Astrocyte (in vitro differentiated cells and primary cell): ENCODE measurements around the gene SALL4. TPM values are rescaled to one million over a fixed set of nuclear protein-coding genes. Genes with fewer than 3 reads are reported as not detected.
"Not testable (repeated sequence)": the region's sequence is repeated elsewhere in the genome, so short reads cannot be mapped to it uniquely, and the experiment has no call there.

Experiments
- DNase-seq: peaks from one replicate; pipeline ENCODE4 v3.0.0-alpha.2; 2010; ENCODE audit warnings: low read depth
- FAIRE-seq: peaks from 2 replicates; lab custom pipeline; 2011; peaks lifted over from hg19 to GRCh38; lab: Jason Lieb, UNC
- H2AFZ ChIP-seq: 2 replicates; pipeline ENCODE4 v1.6.0; 2012; ENCODE audit warnings: low read depth, low read length, inconsistent platforms
- H3K27ac ChIP-seq: 2 replicates; pipeline ENCODE4 v1.5.1; 2011; ENCODE audit warnings: low read depth, low read length, inconsistent platforms
- H3K27me3 ChIP-seq: 2 replicates; pipeline ENCODE4 v1.6.0; 2011; ENCODE audit warnings: low read length, inconsistent platforms; ENCODE audit not compliant: insufficient read depth
- H3K36me3 ChIP-seq: 2 replicates; pipeline ENCODE4 v1.5.1; 2011; ENCODE audit warnings: low read length, inconsistent platforms; ENCODE audit not compliant: insufficient read depth
- H3K4me1 ChIP-seq: 2 replicates; pipeline ENCODE4 v1.5.1; 2011; ENCODE audit warnings: low read length, inconsistent platforms; ENCODE audit not compliant: insufficient read depth
- H3K4me2 ChIP-seq: 2 replicates; pipeline ENCODE4 v1.6.0; 2012; ENCODE audit warnings: low read length, inconsistent platforms
- H3K4me3 ChIP-seq: 2 replicates; pipeline ENCODE4 v1.5.1; 2011; ENCODE audit warnings: low read depth, mild to moderate bottlenecking, low read length, inconsistent platforms; ENCODE audit not compliant: insufficient read depth
- H3K79me2 ChIP-seq: 2 replicates; pipeline ENCODE4 v1.6.0; 2012; ENCODE audit warnings: mild to moderate bottlenecking, low read length, inconsistent platforms; ENCODE audit not compliant: insufficient read depth
- H3K9ac ChIP-seq: 2 replicates; pipeline ENCODE4 v1.6.0; 2012; ENCODE audit warnings: mild to moderate bottlenecking, low read length, inconsistent platforms
- H3K9me3 ChIP-seq: 2 replicates; pipeline ENCODE4 v1.5.1; 2012; ENCODE audit warnings: low read depth, mild to moderate bottlenecking, low read length, inconsistent platforms; ENCODE audit not compliant: insufficient read depth
- H4K20me1 ChIP-seq: 2 replicates; pipeline ENCODE4 v1.6.0; 2012; ENCODE audit warnings: low read length, inconsistent platforms; ENCODE audit not compliant: insufficient read depth
- H3K27ac Mint-ChIP-seq: one replicate; pipeline ENCODE4 v1.8.0; 2021; ENCODE audit warnings: mild to moderate bottlenecking, mixed read lengths; ENCODE audit not compliant: unreplicated experiment
- H3K27me3 Mint-ChIP-seq: one replicate; pipeline ENCODE4 v1.8.0; 2021; ENCODE audit warnings: low read depth, mixed read lengths; ENCODE audit not compliant: unreplicated experiment
- H3K36me3 Mint-ChIP-seq: one replicate; pipeline ENCODE4 v1.8.0; 2021; ENCODE audit warnings: low read depth, mixed read lengths; ENCODE audit not compliant: unreplicated experiment
- H3K4me1 Mint-ChIP-seq: one replicate; pipeline ENCODE4 v1.8.0; 2021; ENCODE audit warnings: low read depth, mixed read lengths; ENCODE audit not compliant: unreplicated experiment
- H3K4me3 Mint-ChIP-seq: one replicate; pipeline ENCODE4 v1.8.0; 2021; ENCODE audit warnings: mild to moderate bottlenecking, moderate library complexity, mixed read lengths; ENCODE audit not compliant: unreplicated experiment
- H3K9me3 Mint-ChIP-seq: one replicate; pipeline ENCODE4 v1.8.0; 2021; ENCODE audit warnings: mild to moderate bottlenecking, mixed read lengths; ENCODE audit not compliant: unreplicated experiment
- CTCF ChIP-seq: IDR thresholded peaks from 2 replicates; pipeline ENCODE4 v1.5.1; 2011; ENCODE audit warnings: low read depth, mild to moderate bottlenecking, inconsistent platforms, low read length, moderate library complexity; ENCODE audit not compliant: insufficient read depth
- EZH2 ChIP-seq: IDR thresholded peaks from 2 replicates; pipeline ENCODE4 v1.6.1; 2012; ENCODE audit warnings: mild to moderate bottlenecking, low read length, inconsistent platforms; ENCODE audit not compliant: insufficient read depth
- total RNA-seq: library from RNA; stranded (reverse); gene quantifications from 2 replicates; pipeline ENCODE4 v1.2.1, GENCODE V29; 2021

The SALL4 gene
- total RNA-seq, 1 donor from 2014 or later, result 21.7 TPM

- FAIRE-seq, result no peak
- H3K27ac Mint-ChIP-seq, result peak overlapping the region; percentile 34
These were observed 43.3 kb downstream of the SALL4 start for GRCh38 chr20:51758978-51759544.

GRCh38 chr20:51757226-51757625 is 45.1 kb downstream of the SALL4 start:
- no peak overlapping the region for H3K4me3 ChIP-seq
- no peaks in the 10 kb centered on the region for H3K9me3 ChIP-seq
- H4K20me1 ChIP-seq, result no peaks in the 10 kb centered on the region
- FAIRE-seq (no peak), DNase-seq (no peak)
- no peak overlapping the region for H3K4me2 ChIP-seq
- H3K36me3 Mint-ChIP-seq, result peaks cover 3% of the 10 kb centered on the region
- TF ChIP-seq EZH2 (no peak), CTCF (no peak)
- peaks cover 17% of the 10 kb centered on the region for H3K4me1 ChIP-seq
- H3K4me3 Mint-ChIP-seq, result no peak overlapping the region
- peaks cover 53% of the 10 kb centered on the region for H3K79me2 ChIP-seq
- H3K9me3 Mint-ChIP-seq, result peaks cover 4% of the 10 kb centered on the region
- H3K27ac ChIP-seq, result no peak overlapping the region
- no peaks in the 10 kb centered on the region for H3K27me3 Mint-ChIP-seq
- no peaks in the 10 kb centered on the region for H3K27me3 ChIP-seq
- H3K4me1 Mint-ChIP-seq, result peaks cover 18% of the 10 kb centered on the region
- no peak overlapping the region for H2AFZ ChIP-seq
- H3K27ac Mint-ChIP-seq, result no peak overlapping the region
- H3K9ac ChIP-seq, result no peak overlapping the region
- no peaks in the 10 kb centered on the region for H3K36me3 ChIP-seq

More at GRCh38 chr20:51758978-51759544, 43.3 kb downstream of the SALL4 start:
- no peak for DNase-seq
- Histone ChIP-seq H3K4me3 (no peak overlapping the region), H3K36me3 (no peaks in the 10 kb centered on the region), H3K9me3 (no peaks in the 10 kb centered on the region), H2AFZ (no peak overlapping the region), H4K20me1 (no peaks in the 10 kb centered on the region), H3K4me1 (peaks cover 6% of the 10 kb centered on the region), H3K27me3 (no peaks in the 10 kb centered on the region), H3K9ac (no peak overlapping the region), H3K4me2 (no peak overlapping the region), H3K79me2 (peaks cover 62% of the 10 kb centered on the region), H3K27ac (no peak overlapping the region)
- H3K27me3 Mint-ChIP-seq, result no peaks in the 10 kb centered on the region
- no peak overlapping the region for H3K4me3 Mint-ChIP-seq
- H3K4me1 Mint-ChIP-seq, result peaks cover 13% of the 10 kb centered on the region
- TF ChIP-seq EZH2 (no peak), CTCF (no peak)
- H3K36me3 Mint-ChIP-seq, result peaks cover 3% of the 10 kb centered on the region
- peaks cover 4% of the 10 kb centered on the region for H3K9me3 Mint-ChIP-seq

GRCh38 chr20:51756653-51757052 is 45.7 kb downstream of the SALL4 start:
- FAIRE-seq, result no peak
- Histone ChIP-seq H3K36me3 (no peaks in the 10 kb centered on the region), H3K9me3 (no peaks in the 10 kb centered on the region), H2AFZ (no peak overlapping the region), H3K4me2 (no peak overlapping the region), H3K4me1 (peaks cover 23% of the 10 kb centered on the region), H3K4me3 (no peak overlapping the region), H3K79me2 (peaks cover 48% of the 10 kb centered on the region), H3K27ac (no peak overlapping the region), H4K20me1 (no peaks in the 10 kb centered on the region), H3K27me3 (no peaks in the 10 kb centered on the region), H3K9ac (no peak overlapping the region)
- Mint-ChIP-seq H3K4me3 (no peak overlapping the region), H3K4me1 (peaks cover 23% of the 10 kb centered on the region), H3K27ac (no peak overlapping the region), H3K27me3 (no peaks in the 10 kb centered on the region), H3K9me3 (peaks cover 4% of the 10 kb centered on the region), H3K36me3 (peaks cover 3% of the 10 kb centered on the region)
- TF ChIP-seq CTCF, result no peak
- no peak for TF ChIP-seq EZH2
- DNase-seq, result no peak

GRCh38 chr20:51753220-51753619 is 49.1 kb downstream of the SALL4 start:
- H3K27me3 Mint-ChIP-seq, H3K4me3 Mint-ChIP-seq, H3K27me3 ChIP-seq, FAIRE-seq, H3K27ac Mint-ChIP-seq, H3K36me3 ChIP-seq, H4K20me1 ChIP-seq, H3K9me3 ChIP-seq, H3K9me3 Mint-ChIP-seq, H3K4me3 ChIP-seq, DNase-seq, H2AFZ ChIP-seq, H3K36me3 Mint-ChIP-seq: not testable (repeated sequence)
- peaks cover 17% of the 10 kb centered on the region for H3K4me1 Mint-ChIP-seq
- Histone ChIP-seq H3K9ac (peak overlapping the region; percentile 80), H3K27ac (peak overlapping the region; percentile 93), H3K4me2 (peak overlapping the region; percentile 79), H3K79me2 (peaks cover 50% of the 10 kb centered on the region), H3K4me1 (peaks cover 34% of the 10 kb centered on the region)
